ENCODE measurements around the gene CLDN5. TPM values are rescaled to one million over a fixed set of nuclear protein-coding genes. Genes with fewer than 3 reads are reported as not detected.

The CLDN5 gene
- total RNA-seq, 1 donor from 2014 or later = 228 TPM

GRCh38 chr22:19507534-19507861, 16.7 kb downstream of the CLDN5 start:
- no peaks in the 10 kb centered on the region for H3K27me3 ChIP-seq
- H3K4me1 ChIP-seq = no peaks in the 10 kb centered on the region
- H3K9me3 ChIP-seq = no peaks in the 10 kb centered on the region
- H3K36me3 ChIP-seq = no peaks in the 10 kb centered on the region
- TF ChIP-seq POLR2A (IDR thresholded peaks at IDR 0.05) = no peak
- TF ChIP-seq CTCF (IDR thresholded peaks at IDR 0.05) = no peak
- H3K27ac ChIP-seq = no peak overlapping the region
- DNase-seq (ENCODE audit: extremely low spot score in 2 of 2) = no peak
- intact Hi-C loops (cut with DNase I) = loop anchor here (10.0 kb wide), 1 partner anchor 97 kb away; no protein-coding TSS in a partner anchor
- H3K4me3 ChIP-seq = no peak overlapping the region

DNA sequence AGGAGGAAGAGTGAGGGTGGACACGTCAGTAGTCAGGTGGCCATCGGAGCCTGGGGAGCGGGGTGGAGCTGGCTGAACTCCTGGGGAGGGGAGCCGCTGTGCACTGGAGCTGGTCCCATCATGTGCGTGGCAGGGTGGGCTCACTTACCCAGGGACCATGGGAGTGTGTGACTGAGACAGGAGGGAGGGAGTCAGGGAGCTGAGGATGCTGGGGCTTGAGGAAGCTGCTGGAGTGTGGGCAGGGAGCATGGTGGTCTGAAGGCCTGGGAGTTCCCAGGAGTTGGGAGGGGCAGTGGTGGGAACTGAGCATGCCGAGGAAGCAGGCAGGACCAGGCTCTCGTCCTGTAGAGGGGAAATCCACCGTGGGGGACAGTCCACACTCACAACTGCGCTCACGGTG, 18.0 kb downstream of the CLDN5 start:
- H3K4me1 ChIP-seq = no peaks in the 10 kb centered on the region
- no peaks in the 10 kb centered on the region for H3K27me3 ChIP-seq
- no peak overlapping the region for H3K27ac ChIP-seq
- intact Hi-C loops (cut with DNase I) = loop anchor here (10.0 kb wide), 1 partner anchor 99 kb away; no protein-coding TSS in a partner anchor
- H3K9me3 ChIP-seq = no peaks in the 10 kb centered on the region
- H3K4me3 ChIP-seq = no peak overlapping the region
- TF ChIP-seq POLR2AphosphoS5 (IDR thresholded peaks at IDR 0.05; ENCODE audit: insufficient read depth in 1 of 2, low read depth in 1 of 2) (no peak), POLR2A (IDR thresholded peaks at IDR 0.05) (no peak), CTCF (IDR thresholded peaks at IDR 0.05) (no peak)
- DNase-seq (ENCODE audit: extremely low spot score in 2 of 2) = no peak
- no peaks in the 10 kb centered on the region for H3K36me3 ChIP-seq

- Histone ChIP-seq H3K27ac (no peak overlapping the region), H3K4me3 (no peak overlapping the region), H3K4me1 (no peaks in the 10 kb centered on the region), H3K27me3 (no peaks in the 10 kb centered on the region), H3K36me3 (no peaks in the 10 kb centered on the region), H3K9me3 (no peaks in the 10 kb centered on the region)
- TF ChIP-seq POLR2AphosphoS5 (IDR thresholded peaks at IDR 0.05; ENCODE audit: insufficient read depth in 1 of 2, low read depth in 1 of 2) (no peak), CTCF (IDR thresholded peaks at IDR 0.05) (no peak), POLR2A (IDR thresholded peaks at IDR 0.05) (no peak)
- no peak for DNase-seq (ENCODE audit: extremely low spot score in 2 of 2)
- intact Hi-C loops (cut with DNase I) = loop anchor here (10.0 kb wide), 1 partner anchor 99 kb away; no protein-coding TSS in a partner anchor
These were observed 18.5 kb downstream of the CLDN5 start for GRCh38 chr22:19505735-19506126.

- DNase-seq (ENCODE audit: extremely low spot score in 2 of 2) = no peak
- H3K9me3 ChIP-seq = no peaks in the 10 kb centered on the region
- intact Hi-C loops (cut with DNase I) = loop anchor here (10.0 kb wide), 1 partner anchor 100 kb away; no protein-coding TSS in a partner anchor
- H3K4me3 ChIP-seq = no peak overlapping the region
- no peak overlapping the region for H3K27ac ChIP-seq
- H3K36me3 ChIP-seq = no peaks in the 10 kb centered on the region
- H3K27me3 ChIP-seq = no peaks in the 10 kb centered on the region
- TF ChIP-seq POLR2A (IDR thresholded peaks at IDR 0.05) (no peak), POLR2AphosphoS5 (IDR thresholded peaks at IDR 0.05; ENCODE audit: insufficient read depth in 1 of 2, low read depth in 1 of 2) (no peak), CTCF (IDR thresholded peaks at IDR 0.05) (no peak)
- H3K4me1 ChIP-seq = no peaks in the 10 kb centered on the region
These were observed 19.1 kb downstream of the CLDN5 start for GRCh38 chr22:19504900-19505734.

GRCh38 chr22:19503869-19504268, 20.3 kb downstream of the CLDN5 start:
- no peak for TF ChIP-seq POLR2A (IDR thresholded peaks at IDR 0.05)
- TF ChIP-seq CTCF (IDR thresholded peaks at IDR 0.05) = no peak
- no peak for TF ChIP-seq POLR2AphosphoS5 (IDR thresholded peaks at IDR 0.05; ENCODE audit: insufficient read depth in 1 of 2, low read depth in 1 of 2)
- no peak for DNase-seq (ENCODE audit: extremely low spot score in 2 of 2)
- intact Hi-C loops (cut with DNase I) = loop anchor here (10.0 kb wide), 1 partner anchor 101 kb away; no protein-coding TSS in a partner anchor
- Histone ChIP-seq H3K9me3 (no peaks in the 10 kb centered on the region), H3K27me3 (no peaks in the 10 kb centered on the region), H3K27ac (no peak overlapping the region), H3K36me3 (no peaks in the 10 kb centered on the region), H3K4me3 (no peak overlapping the region), H3K4me1 (no peaks in the 10 kb centered on the region)
